HCT116 (cell line): ENCODE results near the gene RCSD1.

Source experiments
- CEBPB ChIP-seq: IDR thresholded peaks from 2 replicates; pipeline ENCODE4 v1.6.1; 2012; ENCODE audit warnings: low read depth
- TCF7L2 ChIP-seq: IDR thresholded peaks from 2 replicates; pipeline ENCODE4 v1.7.0; 2011; ENCODE audit warnings: borderline replicate concordance, inconsistent platforms; ENCODE audit not compliant: insufficient read depth, insufficient read length; ENCODE audit errors: extremely low read depth
- YY1 ChIP-seq: IDR thresholded peaks from 2 replicates; pipeline ENCODE4 v1.6.1; 2011; ENCODE audit warnings: low read length, low read depth, moderate library complexity, mild to moderate bottlenecking; ENCODE audit not compliant: insufficient replicate concordance; ENCODE audit errors: extremely low read depth
- TF ChIP-seq, protein P1 (sequence below), 3 experiments: fragments of 200-600 bp in 1 of 3; sonication (generic) in 1 of 3; IDR thresholded peaks in 2 of 3; conservative IDR thresholded peaks in 1 of 3; 2 replicates each; pipeline ENCODE4 v1.5.1; 2012 to 2017; ENCODE audit warnings: low read depth in 2 of 3, low read length in 2 of 3, antibody characterized with exemption in 1 of 3, borderline replicate concordance in 1 of 3, control low read depth in 1 of 3, mild to moderate bottlenecking in 1 of 3, mixed read lengths in 1 of 3, mixed run types in 1 of 3, moderate library complexity in 1 of 3; ENCODE audit not compliant: insufficient read depth in 1 of 3
- TF ChIP-seq, protein P2 (sequence below): IDR thresholded peaks from 2 replicates; pipeline ENCODE4 v1.6.1; 2012

DNA sequence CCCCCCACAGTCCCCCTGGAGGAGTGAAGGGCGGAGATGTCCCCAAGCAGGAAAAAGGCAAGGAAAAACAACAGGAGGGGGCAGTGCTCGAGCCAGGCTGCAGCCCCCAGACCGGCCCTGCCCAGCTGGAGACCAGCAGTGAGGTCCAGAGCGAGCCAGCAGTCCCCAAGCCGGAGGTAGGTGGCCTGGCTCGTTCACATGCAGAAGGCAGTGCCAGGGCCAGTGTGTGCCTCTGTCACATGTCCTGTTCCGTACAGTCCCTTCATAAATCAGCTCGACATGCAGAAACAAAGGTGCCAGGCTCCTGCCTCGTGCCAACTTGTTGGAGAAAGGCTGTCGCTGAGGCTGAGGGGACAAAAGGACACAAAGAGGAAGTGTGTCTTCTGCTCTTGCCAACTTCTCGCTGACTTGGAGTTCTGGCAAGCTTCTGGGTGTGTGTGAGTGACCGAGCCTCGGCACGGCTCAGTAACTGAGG lies 67.7 kb downstream of the RCSD1 start:
- TF ChIP-seq, protein P1, sequence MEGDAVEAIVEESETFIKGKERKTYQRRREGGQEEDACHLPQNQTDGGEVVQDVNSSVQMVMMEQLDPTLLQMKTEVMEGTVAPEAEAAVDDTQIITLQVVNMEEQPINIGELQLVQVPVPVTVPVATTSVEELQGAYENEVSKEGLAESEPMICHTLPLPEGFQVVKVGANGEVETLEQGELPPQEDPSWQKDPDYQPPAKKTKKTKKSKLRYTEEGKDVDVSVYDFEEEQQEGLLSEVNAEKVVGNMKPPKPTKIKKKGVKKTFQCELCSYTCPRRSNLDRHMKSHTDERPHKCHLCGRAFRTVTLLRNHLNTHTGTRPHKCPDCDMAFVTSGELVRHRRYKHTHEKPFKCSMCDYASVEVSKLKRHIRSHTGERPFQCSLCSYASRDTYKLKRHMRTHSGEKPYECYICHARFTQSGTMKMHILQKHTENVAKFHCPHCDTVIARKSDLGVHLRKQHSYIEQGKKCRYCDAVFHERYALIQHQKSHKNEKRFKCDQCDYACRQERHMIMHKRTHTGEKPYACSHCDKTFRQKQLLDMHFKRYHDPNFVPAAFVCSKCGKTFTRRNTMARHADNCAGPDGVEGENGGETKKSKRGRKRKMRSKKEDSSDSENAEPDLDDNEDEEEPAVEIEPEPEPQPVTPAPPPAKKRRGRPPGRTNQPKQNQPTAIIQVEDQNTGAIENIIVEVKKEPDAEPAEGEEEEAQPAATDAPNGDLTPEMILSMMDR (IDR thresholded peaks at IDR 0.05 in 2 of 3, conservative IDR thresholded peaks at IDR 0.05 in 1 of 3; ENCODE audit: borderline replicate concordance in 1 of 3, insufficient read depth in 1 of 3, low read depth in 2 of 3, low read length in 2 of 3) = no peak
- TF ChIP-seq, protein P2, sequence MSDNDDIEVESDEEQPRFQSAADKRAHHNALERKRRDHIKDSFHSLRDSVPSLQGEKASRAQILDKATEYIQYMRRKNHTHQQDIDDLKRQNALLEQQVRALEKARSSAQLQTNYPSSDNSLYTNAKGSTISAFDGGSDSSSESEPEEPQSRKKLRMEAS = no peak
- TF ChIP-seq TCF7L2 = no peak
- TF ChIP-seq CEBPB = no peak
- TF ChIP-seq YY1 = no peak
